Stimulated activated CD4-positive, alpha-beta T cell treated with anti-CD3 and anti-CD28 coated beads, Interleukin-1b, Interleukin-23, amount 100 ng/mL, for 48 hours (primary cell): ENCODE data around the gene HNRNPUL2.
"Not testable (repeated sequence)": the region's sequence is repeated elsewhere in the genome, so short reads cannot be mapped to it uniquely, and the experiment has no call there.

ENCODE experiments used
- DNase-seq: peaks from one replicate; pipeline ENCODE4 v3.0.0-alpha.2; 2020

HNRNPUL2 gene

GRCh38 chr11:62694455-62695167 is 32.6 kb downstream of the HNRNPUL2 start:
- peak; percentile 65 for DNase-seq

- DNase-seq: not testable (repeated sequence)
Observed at GRCh38 chr11:62693624-62694023, 33.6 kb downstream of the HNRNPUL2 start.

GRCh38 chr11:62689421-62690183 is 37.7 kb downstream of the HNRNPUL2 start, which contains the start of gene LRRN4CL:
Gene LRRN4CL (minus strand): TSS chr11:62689530. CDS start chr11:62688508, 1,022 bp downstream.
- no peak for DNase-seq

- no peak for DNase-seq
Observed at GRCh38 chr11:62688491-62688890, 38.8 kb downstream of the HNRNPUL2 start.

GRCh38 chr11:62687508-62688396 is 39.5 kb downstream of the HNRNPUL2 start:
- no peak for DNase-seq

- DNase-seq: no peak
Observed at GRCh38 chr11:62682518-62682917, 44.7 kb downstream of the HNRNPUL2 start.

GRCh38 chr11:62680825-62681240 is 46.4 kb downstream of the HNRNPUL2 start:
- DNase-seq: peak; percentile 31

- DNase-seq: peak; percentile 90
Observed at GRCh38 chr11:62678770-62679696, 48.2 kb downstream of the HNRNPUL2 start, which contains the start of gene UBXN1. Gene UBXN1 (minus strand): TSS chr11:62679073. CDS start chr11:62678923, 150 bp downstream.

- DNase-seq: no peak
Observed at GRCh38 chr11:62678433-62678769, 48.9 kb downstream of the HNRNPUL2 start.

- no peak for DNase-seq
Observed at GRCh38 chr11:62677714-62678113, 49.5 kb downstream of the HNRNPUL2 start.

- DNase-seq: no peak
Observed at GRCh38 chr11:62677156-62677555, 50.1 kb downstream of the HNRNPUL2 start.

GRCh38 chr11:62676698-62677097 is 50.6 kb downstream of the HNRNPUL2 start:
- DNase-seq: no peak

- DNase-seq: not testable (repeated sequence)
Observed at GRCh38 chr11:62675415-62675814, 51.8 kb downstream of the HNRNPUL2 start.

GRCh38 chr11:62673196-62673525 is 54.1 kb downstream of the HNRNPUL2 start:
- DNase-seq: no peak

GRCh38 chr11:62671608-62672389 is 55.5 kb downstream of the HNRNPUL2 start, which contains the start of the genes LBHD1 and UQCC3:
Gene LBHD1 (minus strand): TSS chr11:62672267. CDS start chr11:62670031, 2,236 bp downstream.
Gene UQCC3 (plus strand): TSS chr11:62671673. CDS start chr11:62671746, 73 bp downstream.
- DNase-seq: peak; percentile 75

- DNase-seq: no peak
Observed at GRCh38 chr11:62671236-62671607, 56.0 kb downstream of the HNRNPUL2 start.

GRCh38 chr11:62669420-62670161 is 57.7 kb downstream of the HNRNPUL2 start:
- no peak for DNase-seq

- DNase-seq: no peak
Observed at GRCh38 chr11:62667460-62667859, 59.8 kb downstream of the HNRNPUL2 start.

GRCh38 chr11:62666259-62666926 is 60.9 kb downstream of the HNRNPUL2 start:
- no peak for DNase-seq
